Activated naive CD4-positive, alpha-beta T cell treated with anti-CD3 and anti-CD28 coated beads, Interleukin-2, amount 50 U/mL, for 16 hours (primary cell): ENCODE measurements around the gene IL3.
A peak's percentile ranks its signal among the peaks of the same experiment; 100 is the strongest.
"Not testable (repeated sequence)": the region's sequence is repeated elsewhere in the genome, so short reads cannot be mapped to it uniquely, and the experiment has no call there.

Experiments
- DNase-seq: peaks from one replicate; pipeline ENCODE4 v3.0.0-alpha.2; 2020

The IL3 gene

GRCh38 chr5:132098151-132098594 is 37.7 kb downstream of the IL3 start:
- DNase-seq: no peak

GRCh38 chr5:132098621-132099020 is 38.2 kb downstream of the IL3 start:
- no peak for DNase-seq

- peak; percentile 71 for DNase-seq
Observed at GRCh38 chr5:132099076-132099748, 38.8 kb downstream of the IL3 start.

- DNase-seq: no peak
Observed at GRCh38 chr5:132099905-132100304, 39.5 kb downstream of the IL3 start.

- no peak for DNase-seq
Observed at GRCh38 chr5:132100672-132101261, 40.3 kb downstream of the IL3 start.

- no peak for DNase-seq
Observed at GRCh38 chr5:132101385-132101880, 41.0 kb downstream of the IL3 start.

GRCh38 chr5:132102101-132102701 is 41.7 kb downstream of the IL3 start:
- DNase-seq: no peak

- no peak for DNase-seq
Observed at GRCh38 chr5:132102944-132103331, 42.5 kb downstream of the IL3 start.

GRCh38 chr5:132103332-132103951 is 43.0 kb downstream of the IL3 start:
- DNase-seq: peak; percentile 70

GRCh38 chr5:132103969-132104391 is 43.5 kb downstream of the IL3 start:
- DNase-seq: no peak

GRCh38 chr5:132104556-132104955 is 44.1 kb downstream of the IL3 start:
- DNase-seq: no peak

GRCh38 chr5:132105688-132106087 is 45.2 kb downstream of the IL3 start:
- no peak for DNase-seq

- not testable (repeated sequence) for DNase-seq
Observed at GRCh38 chr5:132108495-132108894, 48.0 kb downstream of the IL3 start.

- not testable (repeated sequence) for DNase-seq
Observed at GRCh38 chr5:132108957-132109356, 48.5 kb downstream of the IL3 start.

GRCh38 chr5:132109494-132110053 is 49.1 kb downstream of the IL3 start:
- DNase-seq: no peak

GRCh38 chr5:132110195-132110594 is 49.7 kb downstream of the IL3 start:
- DNase-seq: no peak

- no peak for DNase-seq
Observed at GRCh38 chr5:132110930-132111329, 50.5 kb downstream of the IL3 start.

GRCh38 chr5:132112111-132112510 is 51.7 kb downstream of the IL3 start:
- no peak for DNase-seq
